SU-DHL-6 (cell line): Measurements from ENCODE around the gene PPTC7.

ENCODE experiments used
- CTCF ChIP-seq: fragments of 200-600 bp; sonication (generic); IDR thresholded peaks from one replicate; pipeline ENCODE4 v1.5.1; 2017; ENCODE audit warnings: antibody characterized with exemption, mild to moderate bottlenecking, low read length, moderate library complexity; ENCODE audit not compliant: insufficient read depth, poor library complexity, severe bottlenecking
- EZH2phosphoT487 ChIP-seq: fragments of 200-600 bp; sonication (generic), shearing (Covaris generic); conservative IDR thresholded peaks from 2 replicates; pipeline ENCODE4 v1.6.1; 2018; ENCODE audit warnings: mild to moderate bottlenecking, antibody characterized with exemption, low read length, moderate library complexity, mixed read lengths

DNA sequence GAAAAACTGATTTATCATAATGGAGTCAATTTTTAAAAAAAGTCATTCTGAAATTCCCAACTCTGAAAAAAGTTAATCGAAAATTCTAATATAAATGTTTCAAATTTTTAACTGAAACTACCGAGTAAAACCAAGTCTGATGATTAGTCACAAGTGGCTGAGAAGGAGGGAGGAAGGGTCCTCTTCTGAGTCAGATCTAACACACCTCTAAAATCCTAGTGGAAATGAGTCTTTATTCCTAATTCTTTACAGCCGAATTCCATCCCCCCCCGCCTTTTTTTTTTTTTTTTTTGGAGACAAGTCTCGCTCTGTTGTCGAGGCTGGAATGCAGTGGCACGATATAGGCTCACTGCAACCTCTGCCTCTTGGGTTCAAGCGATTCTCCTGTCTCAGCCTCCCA, 43.1 kb downstream of the PPTC7 start:
- TF ChIP-seq CTCF (no peak), EZH2phosphoT487 (no peak)
